Esophagus squamous epithelium (tissue), 5 donors: ENCODE measurements around the gene LSG1. TPM values are rescaled to one million over a fixed set of nuclear protein-coding genes. Genes with fewer than 3 reads are reported as not detected.
"Not testable (repeated sequence)": the region's sequence is repeated elsewhere in the genome, so short reads cannot be mapped to it uniquely, and the experiment has no call there.

Experiments used
- DNase-seq: peaks from one replicate; lab custom pipeline; 2025; lab: John Stamatoyannopoulos, UW
- H3K27ac ChIP-seq, 4 donors: fragments of 200-600 bp; sonication (generic); one replicate each; pipeline ENCODE4 v1.5.1; 2016 to 2019; ENCODE audit warnings: mild to moderate bottlenecking in 1 of 4
- H3K27me3 ChIP-seq, 4 donors: fragments of 200-600 bp; sonication (generic); 1 replicate in 3 of 4; 2 replicates in 1 of 4; pipeline versions ENCODE4 v1.5.1 to v1.6.0; 2017 to 2021; ENCODE audit warnings: antibody characterized with exemption in 1 of 4
- H3K36me3 ChIP-seq, 3 donors: fragments of 200-600 bp; sonication (generic); one replicate each; pipeline ENCODE4 v1.5.1; 2016 to 2019
- H3K4me1 ChIP-seq, 3 donors: fragments of 200-600 bp; sonication (generic); one replicate each; pipeline ENCODE4 v1.5.1; 2017 to 2019
- H3K4me3 ChIP-seq, 4 donors: fragments of 200-600 bp; sonication (generic); 1 replicate in 3 of 4; 2 replicates in 1 of 4; pipeline ENCODE4 v1.5.1; 2016 to 2019; ENCODE audit warnings: mild to moderate bottlenecking in 2 of 4, moderate library complexity in 1 of 4
- H3K9me3 ChIP-seq, 3 donors: fragments of 200-600 bp; sonication (generic); one replicate each; pipeline ENCODE4 v1.5.1; 2016 to 2019
- POLR2A ChIP-seq, 4 donors: fragments of 450-650 bp; IDR thresholded peaks; one replicate each; pipeline ENCODE4 v1.6.1; 2017; ENCODE audit warnings: antibody characterized with exemption in 4 of 4, mild to moderate bottlenecking in 4 of 4, moderate library complexity in 3 of 4
- WGBS, 2 donors: methylation state at CpG; one replicate each; pipeline ENCODE4 v1.1.5; 2018; 5-methylcytosine and 5-hydroxymethylcytosine counted together
- intact Hi-C: fragments of 100-400 bp; cut with DNase I; formaldehyde crosslinking; loops from one replicate; pipeline ENCODE4 v1.15.0; 2022
- total RNA-seq, 4 donors: library from RNA; depleted of rRNA; stranded (reverse); fragments of >200 nt; gene quantifications; one replicate each; pipeline ENCODE4 v1.1.0, GENCODE V29; 2016
- TF ChIP-seq, protein P1 (sequence below), 6 experiments: fragments of 450-650 bp in 4 of 6; fragments of 200-600 bp in 2 of 6; sonication (generic) in 2 of 6; IDR thresholded peaks; one replicate each; pipeline ENCODE4 v1.5.1; 2016 to 2019; ENCODE audit warnings: antibody characterized with exemption in 6 of 6, mild to moderate bottlenecking in 4 of 6, moderate library complexity in 4 of 6
- donor health status: DM: yes; HTN: yes; CAD: no.

The LSG1 gene
- total RNA-seq, 4 donors from 2014 or later = 25.6 to 42.0 (median 30.4) TPM

DNA sequence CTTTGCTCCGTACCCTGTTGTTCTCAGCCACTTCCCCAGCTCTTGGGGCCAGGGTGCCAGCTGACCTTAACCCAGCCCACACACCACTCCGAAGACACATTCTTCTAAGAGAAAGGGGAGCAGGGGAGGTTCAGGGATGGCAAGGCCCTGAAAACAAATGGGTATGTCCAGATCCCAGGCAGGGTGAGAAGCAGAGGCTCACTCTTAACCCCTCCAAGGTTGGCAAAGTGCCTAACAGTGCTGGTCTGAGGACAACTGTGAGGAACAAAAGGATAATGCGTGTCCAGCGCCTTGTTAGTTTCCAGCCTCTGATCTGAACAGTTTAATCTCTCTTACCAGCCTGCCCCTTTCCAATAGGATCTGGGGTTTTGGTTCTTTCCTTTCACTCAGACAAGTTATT lies 40.3 kb downstream of the LSG1 start:
- no peak overlapping the region for H3K4me3 ChIP-seq
- no peak for DNase-seq
- peaks cover 0 to 30% (median 0%) of the 10 kb centered on the region in 3 donors for H3K36me3 ChIP-seq
- H3K27ac ChIP-seq = no peak overlapping the region
- no peaks in the 10 kb centered on the region for H3K9me3 ChIP-seq
- no peak for TF ChIP-seq POLR2A (IDR thresholded peaks at IDR 0.05)
- TF ChIP-seq, protein P1, sequence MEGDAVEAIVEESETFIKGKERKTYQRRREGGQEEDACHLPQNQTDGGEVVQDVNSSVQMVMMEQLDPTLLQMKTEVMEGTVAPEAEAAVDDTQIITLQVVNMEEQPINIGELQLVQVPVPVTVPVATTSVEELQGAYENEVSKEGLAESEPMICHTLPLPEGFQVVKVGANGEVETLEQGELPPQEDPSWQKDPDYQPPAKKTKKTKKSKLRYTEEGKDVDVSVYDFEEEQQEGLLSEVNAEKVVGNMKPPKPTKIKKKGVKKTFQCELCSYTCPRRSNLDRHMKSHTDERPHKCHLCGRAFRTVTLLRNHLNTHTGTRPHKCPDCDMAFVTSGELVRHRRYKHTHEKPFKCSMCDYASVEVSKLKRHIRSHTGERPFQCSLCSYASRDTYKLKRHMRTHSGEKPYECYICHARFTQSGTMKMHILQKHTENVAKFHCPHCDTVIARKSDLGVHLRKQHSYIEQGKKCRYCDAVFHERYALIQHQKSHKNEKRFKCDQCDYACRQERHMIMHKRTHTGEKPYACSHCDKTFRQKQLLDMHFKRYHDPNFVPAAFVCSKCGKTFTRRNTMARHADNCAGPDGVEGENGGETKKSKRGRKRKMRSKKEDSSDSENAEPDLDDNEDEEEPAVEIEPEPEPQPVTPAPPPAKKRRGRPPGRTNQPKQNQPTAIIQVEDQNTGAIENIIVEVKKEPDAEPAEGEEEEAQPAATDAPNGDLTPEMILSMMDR (IDR thresholded peaks at IDR 0.05) = no peak
- 100% methylated on average over 2 of the region's 4 CpGs for WGBS, 2 donors
- intact Hi-C loops = no loop called here
- H3K27me3 ChIP-seq = no peaks in the 10 kb centered on the region
- H3K4me1 ChIP-seq = peaks cover 3 to 16% (median 3%) of the 10 kb centered on the region in 3 donors

DNA sequence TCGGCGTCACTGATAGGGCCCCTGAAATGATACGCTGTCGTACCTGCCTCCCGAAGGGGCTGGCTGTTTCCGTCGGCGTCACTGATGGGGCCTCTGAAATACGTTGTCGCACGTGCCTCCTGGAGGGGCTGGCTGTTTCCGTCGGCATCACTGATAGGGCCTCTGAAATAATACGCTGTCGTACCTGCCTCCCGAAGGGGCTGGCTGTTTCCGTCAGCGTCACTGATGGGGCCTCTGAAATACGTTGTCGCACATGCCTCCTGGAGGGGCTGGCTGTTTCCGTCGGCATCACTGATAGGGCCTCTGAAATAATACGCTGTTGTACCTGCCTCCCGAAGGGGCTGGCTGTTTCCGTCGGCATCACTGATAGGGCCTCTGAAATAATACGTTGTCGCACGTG lies 41.3 kb downstream of the LSG1 start:
- peaks cover 0 to 39% (median 0%) of the 10 kb centered on the region in 3 donors for H3K36me3 ChIP-seq
- H3K4me1 ChIP-seq = peaks cover 3 to 16% (median 3%) of the 10 kb centered on the region in 3 donors
- 91 to 94% methylated on average over 19 to 21 of the region's 29 CpGs for WGBS, 2 donors
- intact Hi-C loops, H3K27me3 ChIP-seq, H3K9me3 ChIP-seq, DNase-seq, H3K4me3 ChIP-seq, H3K27ac ChIP-seq: not testable (repeated sequence)

DNA sequence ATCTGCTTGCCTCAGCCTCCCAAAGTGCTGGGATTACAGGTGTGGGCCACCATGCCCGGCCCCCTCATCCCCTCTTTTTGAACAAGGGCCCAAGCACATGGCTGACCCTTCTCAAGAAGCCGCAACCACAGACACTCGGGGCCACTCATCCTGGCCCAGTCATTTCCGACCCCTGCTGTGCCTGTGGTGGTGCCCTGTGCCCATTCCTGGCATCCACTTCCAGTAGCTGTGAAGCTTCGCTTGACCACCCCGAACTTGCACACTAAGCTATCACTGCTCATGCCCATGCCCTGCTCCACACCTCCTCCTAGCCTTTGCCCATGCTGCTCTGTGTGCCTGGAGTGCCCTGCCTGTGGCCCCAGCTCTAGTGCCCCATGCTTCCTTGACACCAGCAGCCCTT lies 47.0 kb downstream of the LSG1 start:
- WGBS, 2 donors = 94 to 95% methylated on average over 6 of the region's 6 CpGs
- intact Hi-C loops = no loop called here

DNA sequence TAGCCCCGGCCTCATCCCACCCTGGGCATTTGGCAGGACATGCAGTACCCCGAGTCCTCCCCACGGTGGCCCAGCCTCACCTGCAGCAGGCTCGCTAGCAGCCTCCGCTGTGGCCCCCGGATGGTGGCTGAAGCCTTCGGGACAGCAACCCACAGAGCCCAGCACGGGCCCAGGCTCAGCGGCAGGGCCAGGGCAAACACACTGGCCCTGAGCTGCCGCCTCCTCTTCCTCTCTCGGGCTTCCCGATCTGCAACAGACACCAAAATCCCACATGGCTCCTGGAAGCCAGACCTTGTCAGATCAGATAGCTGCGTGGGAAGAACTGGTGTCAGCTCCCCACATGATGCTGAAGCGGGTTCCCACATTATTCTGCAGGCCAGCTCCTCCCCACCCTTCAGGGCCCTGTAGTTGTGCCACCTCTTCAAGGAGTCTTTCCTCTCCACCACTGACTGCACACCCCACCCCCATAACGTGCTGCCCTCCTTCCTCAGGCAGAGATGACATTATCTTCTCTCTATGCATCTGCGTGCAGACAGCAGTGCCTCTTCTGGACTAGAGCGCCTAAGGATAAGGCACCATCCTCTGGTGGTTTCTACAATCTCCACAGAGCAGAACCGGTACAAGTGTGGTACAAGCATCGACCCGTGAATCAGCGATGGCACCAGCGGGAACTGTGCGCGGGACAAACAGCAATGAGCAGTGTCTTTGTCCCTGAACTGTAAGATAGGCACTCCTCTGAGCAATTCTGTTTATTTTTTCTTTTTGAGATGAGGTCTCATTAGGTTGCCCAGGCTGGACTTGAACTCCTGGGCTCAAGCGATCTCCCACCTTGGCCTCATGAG lies 48.3 kb downstream of the LSG1 start:
- H3K4me3 ChIP-seq = no peak overlapping the region
- intact Hi-C loops = no loop called here
- 93% methylated on average over 13 to 18 of the region's 25 CpGs for WGBS, 2 donors

More for the DNA sequence above, 47.0 kb downstream of the LSG1 start:
- Histone ChIP-seq H3K27me3 (no peaks in the 10 kb centered on the region), H3K36me3 (peaks cover 0 to 64% (median 0%) of the 10 kb centered on the region in 3 donors), H3K27ac (no peak overlapping the region), H3K9me3 (no peaks in the 10 kb centered on the region), H3K4me1 (no peaks in the 10 kb centered on the region), H3K4me3 (no peak overlapping the region)
- no peak for TF ChIP-seq POLR2A (IDR thresholded peaks at IDR 0.05)
- TF ChIP-seq, protein P1 (IDR thresholded peaks at IDR 0.05) = no peak
- DNase-seq = no peak

DNA sequence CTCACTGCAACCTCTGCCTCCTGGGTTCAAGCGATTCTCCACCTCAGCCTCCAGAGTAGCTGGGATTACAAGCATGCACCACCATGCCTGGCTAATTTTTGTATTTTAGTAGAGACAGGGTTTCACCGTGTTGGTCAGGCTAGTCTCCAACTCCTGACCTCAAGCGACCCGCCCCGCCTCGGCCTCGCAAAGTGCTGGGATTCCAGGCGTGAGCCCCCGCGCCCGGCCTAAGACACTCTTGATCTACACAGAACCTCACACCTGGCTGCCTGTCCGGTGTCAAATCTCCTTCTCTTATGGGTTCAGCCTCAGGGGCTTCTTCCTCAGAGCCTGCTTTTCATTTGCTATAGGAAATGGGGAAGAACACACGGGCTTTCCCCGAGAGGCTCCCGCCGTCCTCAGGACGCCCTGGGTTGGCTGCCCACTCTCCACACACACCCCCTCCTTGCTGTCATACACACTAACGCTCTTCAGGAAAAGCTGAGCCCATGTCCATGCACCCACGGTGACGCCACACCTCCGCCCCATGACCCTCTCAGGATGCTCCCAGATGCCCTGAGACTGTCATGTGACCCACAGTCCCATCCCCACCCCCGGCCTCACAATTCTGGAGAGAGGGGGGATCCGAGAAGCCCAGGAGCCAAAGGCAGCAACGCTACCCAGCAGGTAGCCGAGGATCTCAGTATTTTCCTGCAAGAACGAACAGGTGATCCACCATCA lies 49.2 kb downstream of the LSG1 start:
- 92 to 96% methylated on average over 10 to 11 of the region's 26 CpGs for WGBS, 2 donors
- Histone ChIP-seq H3K27me3 (no peaks in the 10 kb centered on the region), H3K4me3 (no peak overlapping the region), H3K27ac (no peak overlapping the region), H3K9me3 (no peaks in the 10 kb centered on the region), H3K4me1 (no peaks in the 10 kb centered on the region), H3K36me3 (peaks cover 0 to 44% (median 0%) of the 10 kb centered on the region in 3 donors)
- intact Hi-C loops = no loop called here
- TF ChIP-seq POLR2A (IDR thresholded peaks at IDR 0.05) = no peak
- TF ChIP-seq, protein P1 (IDR thresholded peaks at IDR 0.05) = no peak
- no peak for DNase-seq

More for the DNA sequence above, 48.3 kb downstream of the LSG1 start:
- DNase-seq = no peak
- no peaks in the 10 kb centered on the region for H3K9me3 ChIP-seq
- no peaks in the 10 kb centered on the region for H3K27me3 ChIP-seq
- peaks cover 0 to 53% (median 0%) of the 10 kb centered on the region in 3 donors for H3K36me3 ChIP-seq
- H3K27ac ChIP-seq = no peak overlapping the region
- no peaks in the 10 kb centered on the region for H3K4me1 ChIP-seq
- no peak for TF ChIP-seq POLR2A (IDR thresholded peaks at IDR 0.05)
- TF ChIP-seq, protein P1 (IDR thresholded peaks at IDR 0.05) = no peak
